Breast epithelium (tissue), 4 donors: ENCODE results near the gene PDIA6. TPM values are rescaled to one million over a fixed set of nuclear protein-coding genes. Genes with fewer than 3 reads are reported as not detected.

Experiments used
- DNase-seq, 2 donors: peaks; one replicate each; pipeline ENCODE4 v3.0.0-alpha.2; 2019; ENCODE audit warnings: low spot score in 2 of 2
- H3K27ac ChIP-seq, 2 donors: fragments of 200-600 bp; sonication (generic) in 1 of 2; one replicate each; pipeline ENCODE4 v1.5.1; 2016 to 2019; ENCODE audit warnings: mild to moderate bottlenecking in 1 of 2
- H3K27me3 ChIP-seq, 2 donors: fragments of 200-600 bp; sonication (generic) in 1 of 2; one replicate each; pipeline versions ENCODE4 v1.5.1 to v1.6.0; 2017 to 2019; ENCODE audit warnings: control low read depth in 1 of 2, mild to moderate bottlenecking in 1 of 2
- H3K36me3 ChIP-seq: fragments of 200-600 bp; one replicate; pipeline ENCODE4 v1.5.1; 2019
- H3K4me1 ChIP-seq, 2 donors: fragments of 200-600 bp; sonication (generic); one replicate each; pipeline ENCODE4 v1.5.1; 2016 to 2019; ENCODE audit warnings: control low read depth in 1 of 2
- H3K4me3 ChIP-seq, 3 donors: fragments of 200-600 bp; sonication (generic); 1 replicate in 2 of 3; 2 replicates in 1 of 3; pipeline ENCODE4 v1.5.1; 2016 to 2019; ENCODE audit warnings: mild to moderate bottlenecking in 3 of 3, moderate library complexity in 2 of 3
- H3K9me3 ChIP-seq, 2 donors: fragments of 200-600 bp; sonication (generic) in 1 of 2; one replicate each; pipeline ENCODE4 v1.5.1; 2016 to 2019; ENCODE audit warnings: control low read depth in 1 of 2
- CTCF ChIP-seq, 3 donors: fragments of 450-650 bp; IDR thresholded peaks; one replicate each; pipeline ENCODE4 v1.5.1; 2016 to 2017; ENCODE audit warnings: antibody characterized with exemption in 3 of 3, mild to moderate bottlenecking in 3 of 3, moderate library complexity in 3 of 3
- POLR2A ChIP-seq: fragments of 450-650 bp; IDR thresholded peaks from one replicate; pipeline ENCODE4 v1.6.1; 2016; ENCODE audit warnings: antibody characterized with exemption, mild to moderate bottlenecking, moderate library complexity
- POLR2AphosphoS5 ChIP-seq, 3 donors: sonication (generic); formaldehyde crosslinking; IDR thresholded peaks; one replicate each; pipeline ENCODE4 v1.6.1; 2017; ENCODE audit warnings: antibody characterized with exemption in 3 of 3
- intact Hi-C: fragments of 100-400 bp; cut with DNase I; formaldehyde crosslinking; loops from one replicate; pipeline ENCODE4 v1.15.1; 2023; ENCODE audit warnings: low total_unique reads
- total RNA-seq, 3 donors: library from RNA; depleted of rRNA; stranded (reverse); fragments of >200 nt; gene quantifications; one replicate each; pipeline ENCODE4 v1.1.0, GENCODE V29; 2016

PDIA6 gene
- total RNA-seq, result 100 to 1,000 TPM in 2 of 3 donors, 10 to 100 TPM in 1; 84.7 to 118 (median 108) TPM

GRCh38 chr2:10812362-10813162 is at the start of gene PDIA6:
PDIA6 (minus strand) TSS chr2:10812785; CDS start chr2:10812696, 89 bp downstream.
- intact Hi-C loops, result no loop called here
- H3K27me3 ChIP-seq, result no peaks in the 10 kb centered on the region
- peak; percentile 94 to 95 for DNase-seq
- no peak for TF ChIP-seq CTCF (IDR thresholded peaks at IDR 0.05)
- peak in 2 of 3 donors; percentile 55 to 61 for TF ChIP-seq POLR2AphosphoS5 (IDR thresholded peaks at IDR 0.05)
- peak within 1 kb of the TSS; percentile 95 to 97 for H3K27ac ChIP-seq
- H3K9me3 ChIP-seq, result no peaks in the 10 kb centered on the region
- H3K4me3 ChIP-seq, result peak within 1 kb of the TSS; percentile 81 to 99 (median 90)
- no peaks in the 10 kb centered on the region for H3K4me1 ChIP-seq
- H3K36me3 ChIP-seq, result no peaks in the 10 kb centered on the region

GRCh38 chr2:10862330-10862729 is 49.7 kb upstream of the PDIA6 start:
- Histone ChIP-seq H3K9me3 (no peaks in the 10 kb centered on the region), H3K27me3 (peaks cover 0 to 18% of the 10 kb centered on the region in 2 donors), H3K4me1 (no peaks in the 10 kb centered on the region), H3K4me3 (no peak overlapping the region), H3K27ac (no peak overlapping the region), H3K36me3 (no peaks in the 10 kb centered on the region)
- no peak for DNase-seq
- intact Hi-C loops, result no loop called here
- no peak for TF ChIP-seq CTCF (IDR thresholded peaks at IDR 0.05)
- TF ChIP-seq POLR2A, result no peak
- TF ChIP-seq POLR2AphosphoS5 (IDR thresholded peaks at IDR 0.05), result no peak

GRCh38 chr2:10861765-10862164 is 49.2 kb upstream of the PDIA6 start:
- DNase-seq, result no peak
- TF ChIP-seq POLR2A (no peak), POLR2AphosphoS5 (IDR thresholded peaks at IDR 0.05) (no peak), CTCF (IDR thresholded peaks at IDR 0.05) (no peak)
- H3K9me3 ChIP-seq, result no peaks in the 10 kb centered on the region
- H3K4me1 ChIP-seq, result no peaks in the 10 kb centered on the region
- H3K36me3 ChIP-seq, result no peaks in the 10 kb centered on the region
- peaks cover 0 to 18% of the 10 kb centered on the region in 2 donors for H3K27me3 ChIP-seq
- no peak overlapping the region for H3K27ac ChIP-seq
- no peak overlapping the region for H3K4me3 ChIP-seq
- intact Hi-C loops, result no loop called here

GRCh38 chr2:10860814-10861325 is 48.3 kb upstream of the PDIA6 start:
- H3K9me3 ChIP-seq, result no peaks in the 10 kb centered on the region
- no peaks in the 10 kb centered on the region for H3K4me1 ChIP-seq
- intact Hi-C loops, result no loop called here
- no peaks in the 10 kb centered on the region for H3K36me3 ChIP-seq
- peaks cover 0 to 22% of the 10 kb centered on the region in 2 donors for H3K27me3 ChIP-seq
- no peak overlapping the region for H3K27ac ChIP-seq
- H3K4me3 ChIP-seq, result no peak overlapping the region
- no peak for DNase-seq
- no peak for TF ChIP-seq POLR2A
- TF ChIP-seq CTCF (IDR thresholded peaks at IDR 0.05), result no peak
- no peak for TF ChIP-seq POLR2AphosphoS5 (IDR thresholded peaks at IDR 0.05)

GRCh38 chr2:10860081-10860813 is 47.7 kb upstream of the PDIA6 start:
- intact Hi-C loops, result no loop called here
- Histone ChIP-seq H3K36me3 (no peaks in the 10 kb centered on the region), H3K27ac (no peak overlapping the region), H3K4me1 (no peaks in the 10 kb centered on the region), H3K27me3 (peaks cover 0 to 22% of the 10 kb centered on the region in 2 donors), H3K9me3 (no peaks in the 10 kb centered on the region), H3K4me3 (no peak overlapping the region)
- no peak for TF ChIP-seq CTCF (IDR thresholded peaks at IDR 0.05)
- TF ChIP-seq POLR2AphosphoS5 (IDR thresholded peaks at IDR 0.05), result no peak
- TF ChIP-seq POLR2A, result no peak
- no peak for DNase-seq
